Tibial nerve (tissue), 4 donors: ENCODE measurements around the gene CDH4. TPM values are rescaled to one million over a fixed set of nuclear protein-coding genes. Genes with fewer than 3 reads are reported as not detected.

Source experiments
- DNase-seq, 2 donors: peaks; one replicate each; pipeline ENCODE4 v3.0.0-alpha.2; 2019; ENCODE audit warnings: low spot score in 2 of 2
- H3K27ac ChIP-seq, 4 donors: fragments of 200-600 bp; sonication (generic) in 3 of 4; one replicate each; pipeline ENCODE4 v1.5.1; 2017 to 2019; ENCODE audit warnings: mild to moderate bottlenecking in 1 of 4
- H3K27me3 ChIP-seq, 2 donors: fragments of 200-600 bp; sonication (generic) in 1 of 2; one replicate each; pipeline versions ENCODE4 v1.5.1 to v1.6.0; 2017 to 2019
- H3K36me3 ChIP-seq, 3 donors: fragments of 200-600 bp; sonication (generic); one replicate each; pipeline ENCODE4 v1.5.1; 2018 to 2019
- H3K4me1 ChIP-seq, 4 donors: fragments of 200-600 bp; sonication (generic) in 3 of 4; one replicate each; pipeline ENCODE4 v1.5.1; 2017 to 2019
- H3K4me3 ChIP-seq, 4 donors: fragments of 200-600 bp; sonication (generic) in 3 of 4; one replicate each; pipeline ENCODE4 v1.5.1; 2017 to 2019; ENCODE audit warnings: mild to moderate bottlenecking in 1 of 4, moderate library complexity in 1 of 4
- H3K9me3 ChIP-seq, 4 donors: fragments of 200-600 bp; sonication (generic) in 3 of 4; one replicate each; pipeline ENCODE4 v1.5.1; 2017 to 2019
- EP300 ChIP-seq, 2 donors: sonication (generic); formaldehyde crosslinking; IDR thresholded peaks; one replicate each; pipeline ENCODE4 v1.6.1; 2017; ENCODE audit warnings: antibody characterized with exemption in 2 of 2, mild to moderate bottlenecking in 1 of 2
- POLR2A ChIP-seq, 2 donors: fragments of 450-650 bp; IDR thresholded peaks; one replicate each; pipeline ENCODE4 v1.6.1; 2017; ENCODE audit warnings: antibody characterized with exemption in 2 of 2, mild to moderate bottlenecking in 2 of 2, moderate library complexity in 2 of 2
- WGBS, 2 donors: methylation state at CpG; one replicate each; pipeline ENCODE4 v1.1.5; 2018; 5-methylcytosine and 5-hydroxymethylcytosine counted together
- total RNA-seq, 4 donors: library from RNA; depleted of rRNA; stranded (reverse); fragments of >200 nt; gene quantifications; one replicate each; pipeline ENCODE4 v1.1.0, GENCODE V29; 2016
- TF ChIP-seq, protein P1 (sequence below), 5 experiments: fragments of 200-600 bp in 3 of 5; fragments of 450-650 bp in 2 of 5; sonication (generic) in 3 of 5; IDR thresholded peaks; one replicate each; pipeline ENCODE4 v1.5.1; 2016 to 2019; ENCODE audit warnings: antibody characterized with exemption in 5 of 5, mild to moderate bottlenecking in 3 of 5, moderate library complexity in 2 of 5

The CDH4 gene
- total RNA-seq, 4 donors from 2014 or later: 0.78 to 2.3 (median 1.0) TPM

- no peak for DNase-seq
- no peak overlapping the region for H3K27ac ChIP-seq
- H3K36me3 ChIP-seq: no peaks in the 10 kb centered on the region
- 76 to 78% methylated on average over 9 of the region's 9 CpGs for WGBS, 2 donors
- no peaks in the 10 kb centered on the region for H3K9me3 ChIP-seq
- no peak for TF ChIP-seq EP300 (IDR thresholded peaks at IDR 0.05)
- TF ChIP-seq, protein P1, sequence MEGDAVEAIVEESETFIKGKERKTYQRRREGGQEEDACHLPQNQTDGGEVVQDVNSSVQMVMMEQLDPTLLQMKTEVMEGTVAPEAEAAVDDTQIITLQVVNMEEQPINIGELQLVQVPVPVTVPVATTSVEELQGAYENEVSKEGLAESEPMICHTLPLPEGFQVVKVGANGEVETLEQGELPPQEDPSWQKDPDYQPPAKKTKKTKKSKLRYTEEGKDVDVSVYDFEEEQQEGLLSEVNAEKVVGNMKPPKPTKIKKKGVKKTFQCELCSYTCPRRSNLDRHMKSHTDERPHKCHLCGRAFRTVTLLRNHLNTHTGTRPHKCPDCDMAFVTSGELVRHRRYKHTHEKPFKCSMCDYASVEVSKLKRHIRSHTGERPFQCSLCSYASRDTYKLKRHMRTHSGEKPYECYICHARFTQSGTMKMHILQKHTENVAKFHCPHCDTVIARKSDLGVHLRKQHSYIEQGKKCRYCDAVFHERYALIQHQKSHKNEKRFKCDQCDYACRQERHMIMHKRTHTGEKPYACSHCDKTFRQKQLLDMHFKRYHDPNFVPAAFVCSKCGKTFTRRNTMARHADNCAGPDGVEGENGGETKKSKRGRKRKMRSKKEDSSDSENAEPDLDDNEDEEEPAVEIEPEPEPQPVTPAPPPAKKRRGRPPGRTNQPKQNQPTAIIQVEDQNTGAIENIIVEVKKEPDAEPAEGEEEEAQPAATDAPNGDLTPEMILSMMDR (IDR thresholded peaks at IDR 0.05): no peak
- TF ChIP-seq POLR2A (IDR thresholded peaks at IDR 0.05): no peak
- peaks cover 0 to 9% (median 0%) of the 10 kb centered on the region in 4 donors for H3K4me1 ChIP-seq
- peaks cover 0 to 5% of the 10 kb centered on the region in 2 donors for H3K27me3 ChIP-seq
- no peak overlapping the region for H3K4me3 ChIP-seq
Measured at GRCh38 chr20:61517419-61517818, 265.4 kb downstream of the CDH4 start.

DNA sequence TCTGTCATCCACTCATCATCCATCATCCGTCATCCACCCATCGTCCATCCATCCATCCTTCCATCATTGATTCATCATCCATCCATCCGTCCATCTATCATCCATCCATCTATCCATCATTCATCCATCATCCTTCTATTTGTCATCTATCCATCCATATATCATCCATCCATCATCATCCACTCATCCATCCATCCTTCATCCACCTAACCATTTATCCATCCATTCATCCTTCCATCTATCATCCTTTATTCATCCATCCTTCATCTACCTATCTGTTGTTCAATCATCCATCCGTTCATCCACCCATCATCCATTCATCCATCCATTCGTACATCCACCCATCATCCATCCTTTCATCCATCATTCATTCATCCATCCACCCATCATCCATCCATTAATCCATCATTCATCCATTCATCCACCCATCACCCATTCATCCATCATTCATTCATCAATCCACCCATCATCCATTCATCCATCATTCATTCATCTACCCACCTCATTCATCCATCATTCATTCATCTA lies 266.4 kb downstream of the CDH4 start:
- 96 to 97% methylated on average over 5 of the region's 5 CpGs for WGBS, 2 donors
- Histone ChIP-seq H3K9me3 (no peaks in the 10 kb centered on the region), H3K36me3 (no peaks in the 10 kb centered on the region), H3K27me3 (peaks cover 0 to 5% of the 10 kb centered on the region in 2 donors), H3K4me1 (peaks cover 0 to 9% (median 0%) of the 10 kb centered on the region in 4 donors), H3K4me3 (no peak overlapping the region), H3K27ac (no peak overlapping the region)
- no peak for DNase-seq
- TF ChIP-seq, protein P1 (IDR thresholded peaks at IDR 0.05): no peak
- TF ChIP-seq POLR2A (IDR thresholded peaks at IDR 0.05) (no peak), EP300 (IDR thresholded peaks at IDR 0.05) (no peak)

GRCh38 chr20:61519488-61519887 lies 267.4 kb downstream of the CDH4 start:
- H3K36me3 ChIP-seq: no peaks in the 10 kb centered on the region
- DNase-seq: no peak

GRCh38 chr20:61520076-61520892 lies 268.2 kb downstream of the CDH4 start:
- DNase-seq: no peak
- H3K36me3 ChIP-seq: no peaks in the 10 kb centered on the region
- H3K9me3 ChIP-seq: no peaks in the 10 kb centered on the region
- peaks cover 0 to 5% of the 10 kb centered on the region in 2 donors for H3K27me3 ChIP-seq
- peaks cover 0 to 9% (median 0%) of the 10 kb centered on the region in 4 donors for H3K4me1 ChIP-seq
- no peak overlapping the region for H3K4me3 ChIP-seq
- 65 to 68% methylated on average over 13 to 14 of the region's 14 CpGs for WGBS, 2 donors
- no peak overlapping the region for H3K27ac ChIP-seq
- no peak for TF ChIP-seq EP300 (IDR thresholded peaks at IDR 0.05)
- TF ChIP-seq, protein P1 (IDR thresholded peaks at IDR 0.05): no peak
- TF ChIP-seq POLR2A (IDR thresholded peaks at IDR 0.05): no peak

More at GRCh38 chr20:61519488-61519887, 267.4 kb downstream of the CDH4 start:
- H3K4me3 ChIP-seq: no peak overlapping the region
- peaks cover 0 to 5% of the 10 kb centered on the region in 2 donors for H3K27me3 ChIP-seq
- H3K4me1 ChIP-seq: peaks cover 0 to 9% (median 0%) of the 10 kb centered on the region in 4 donors
- TF ChIP-seq EP300 (IDR thresholded peaks at IDR 0.05) (no peak), POLR2A (IDR thresholded peaks at IDR 0.05) (no peak)
- TF ChIP-seq, protein P1 (IDR thresholded peaks at IDR 0.05): no peak
- H3K9me3 ChIP-seq: no peaks in the 10 kb centered on the region
- WGBS, 2 donors: 90 to 94% methylated on average over 17 of the region's 17 CpGs
- H3K27ac ChIP-seq: no peak overlapping the region

DNA sequence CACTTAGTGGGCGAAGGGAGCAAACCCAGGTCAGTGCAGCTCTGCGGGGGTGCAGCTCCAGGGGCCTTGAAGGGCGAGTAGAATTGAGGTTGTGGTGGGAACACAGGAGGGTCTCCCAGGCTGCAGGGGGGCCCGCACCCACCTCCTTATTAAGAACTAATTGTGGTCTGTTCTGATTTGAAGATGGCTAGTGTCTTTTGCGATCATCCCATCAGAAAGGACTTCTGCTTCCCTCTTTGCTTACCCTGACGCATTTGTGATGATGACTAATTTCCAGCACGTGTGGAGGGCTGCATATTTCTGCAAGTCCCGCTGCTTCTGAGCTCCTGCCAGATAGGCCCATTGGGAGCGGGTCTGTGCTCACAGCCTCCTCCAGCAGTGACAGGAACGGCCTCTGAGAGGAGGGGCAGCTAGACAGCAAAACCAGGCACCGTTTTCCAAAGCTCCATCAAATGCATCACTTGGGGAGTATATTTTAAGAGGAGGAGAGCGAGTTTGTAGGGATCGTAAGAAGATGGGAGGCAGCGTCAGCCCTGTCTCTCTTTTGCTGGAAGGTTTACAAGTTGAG lies 268.9 kb downstream of the CDH4 start:
- H3K27me3 ChIP-seq: no peaks in the 10 kb centered on the region
- no peak overlapping the region for H3K27ac ChIP-seq
- WGBS, 2 donors: 39 to 45% methylated on average over 14 of the region's 14 CpGs
- DNase-seq: peak in 1 of 2 donors; percentile 34
- no peak for TF ChIP-seq POLR2A (IDR thresholded peaks at IDR 0.05)
- H3K36me3 ChIP-seq: no peaks in the 10 kb centered on the region
- no peaks in the 10 kb centered on the region for H3K9me3 ChIP-seq
- peaks cover 0 to 9% (median 0%) of the 10 kb centered on the region in 4 donors for H3K4me1 ChIP-seq
- H3K4me3 ChIP-seq: no peak overlapping the region
